ENCODE data around the gene ASAP2. TPM values are rescaled to one million over a fixed set of nuclear protein-coding genes. Genes with fewer than 3 reads are reported as not detected.

ASAP2 gene
- total RNA-seq, 1 experiment from 2014 or later: not detected

GRCh38 chr2:9370746-9371145 lies 164.1 kb downstream of the ASAP2 start:
- no peak overlapping the region for H3K4me2 ChIP-seq (ENCODE audit: low read depth, low read length, poor library complexity, severe bottlenecking)
- no peak overlapping the region for H3K4me3 ChIP-seq (ENCODE audit: low read length)
- no peaks in the 10 kb centered on the region for H3K27me3 ChIP-seq (ENCODE audit: low read length)
- no peak overlapping the region for H3K27ac ChIP-seq (ENCODE audit: low read length)
- H3K9me2 ChIP-seq (replicated peaks; ENCODE audit: insufficient read depth, low read length): no peaks in the 10 kb centered on the region
- DNase-seq: no peak
- no peak overlapping the region for H2AFZ ChIP-seq (ENCODE audit: low read length)
- H4K20me1 ChIP-seq (ENCODE audit: insufficient read depth, low read depth, low read length): 0 out of 2 replicates have a peak, but pooled peaks cover 3% of the 10 kb centered on the region
- peaks cover 8% of the 10 kb centered on the region for H3K4me1 ChIP-seq (ENCODE audit: low read length)
- no peaks in the 10 kb centered on the region for H3K79me2 ChIP-seq (ENCODE audit: low read length)
- H3K36me3 ChIP-seq (ENCODE audit: insufficient read depth, low read length): no peaks in the 10 kb centered on the region
- no peak overlapping the region for H3K9ac ChIP-seq (ENCODE audit: low read length)
- no peaks in the 10 kb centered on the region for H3K9me3 ChIP-seq (ENCODE audit: low read length)

GRCh38 chr2:9373047-9373446 lies 166.4 kb downstream of the ASAP2 start:
- Histone ChIP-seq H3K4me2 (ENCODE audit: low read depth, low read length, poor library complexity, severe bottlenecking) (no peak overlapping the region), H3K79me2 (ENCODE audit: low read length) (no peaks in the 10 kb centered on the region), H3K27ac (ENCODE audit: low read length) (no peak overlapping the region), H3K36me3 (ENCODE audit: insufficient read depth, low read length) (no peaks in the 10 kb centered on the region), H4K20me1 (ENCODE audit: insufficient read depth, low read depth, low read length) (0 out of 2 replicates have a peak, but pooled peaks cover 3% of the 10 kb centered on the region), H3K9me2 (replicated peaks; ENCODE audit: insufficient read depth, low read length) (no peaks in the 10 kb centered on the region), H3K9me3 (ENCODE audit: low read length) (no peaks in the 10 kb centered on the region), H3K9ac (ENCODE audit: low read length) (no peak overlapping the region), H2AFZ (ENCODE audit: low read length) (no peak overlapping the region), H3K4me3 (ENCODE audit: low read length) (no peak overlapping the region), H3K27me3 (ENCODE audit: low read length) (no peaks in the 10 kb centered on the region), H3K4me1 (ENCODE audit: low read length) (peaks cover 8% of the 10 kb centered on the region)
- peak; percentile 46 for DNase-seq

- Histone ChIP-seq H3K27me3 (ENCODE audit: low read length) (no peaks in the 10 kb centered on the region), H4K20me1 (ENCODE audit: insufficient read depth, low read depth, low read length) (0 out of 2 replicates have a peak, but pooled peaks cover 3% of the 10 kb centered on the region), H2AFZ (ENCODE audit: low read length) (no peak overlapping the region), H3K9me3 (ENCODE audit: low read length) (no peaks in the 10 kb centered on the region), H3K79me2 (ENCODE audit: low read length) (no peaks in the 10 kb centered on the region), H3K4me1 (ENCODE audit: low read length) (peaks cover 8% of the 10 kb centered on the region), H3K27ac (ENCODE audit: low read length) (no peak overlapping the region), H3K9ac (ENCODE audit: low read length) (no peak overlapping the region), H3K9me2 (replicated peaks; ENCODE audit: insufficient read depth, low read length) (no peaks in the 10 kb centered on the region), H3K36me3 (ENCODE audit: insufficient read depth, low read length) (no peaks in the 10 kb centered on the region), H3K4me2 (ENCODE audit: low read depth, low read length, poor library complexity, severe bottlenecking) (no peak overlapping the region), H3K4me3 (ENCODE audit: low read length) (no peak overlapping the region)
- no peak for DNase-seq
Measured at GRCh38 chr2:9373476-9373875, 166.9 kb downstream of the ASAP2 start.

GRCh38 chr2:9374071-9374730 lies 167.6 kb downstream of the ASAP2 start:
- no peaks in the 10 kb centered on the region for H3K9me2 ChIP-seq (replicated peaks; ENCODE audit: insufficient read depth, low read length)
- no peak overlapping the region for H3K27ac ChIP-seq (ENCODE audit: low read length)
- H3K4me1 ChIP-seq (ENCODE audit: low read length): peaks cover 8% of the 10 kb centered on the region
- no peaks in the 10 kb centered on the region for H3K79me2 ChIP-seq (ENCODE audit: low read length)
- no peaks in the 10 kb centered on the region for H3K9me3 ChIP-seq (ENCODE audit: low read length)
- H4K20me1 ChIP-seq (ENCODE audit: insufficient read depth, low read depth, low read length): 0 out of 2 replicates have a peak, but pooled peaks cover 3% of the 10 kb centered on the region
- H3K36me3 ChIP-seq (ENCODE audit: insufficient read depth, low read length): no peaks in the 10 kb centered on the region
- no peak overlapping the region for H3K4me3 ChIP-seq (ENCODE audit: low read length)
- H3K4me2 ChIP-seq (ENCODE audit: low read depth, low read length, poor library complexity, severe bottlenecking): no peak overlapping the region
- DNase-seq: no peak
- H3K9ac ChIP-seq (ENCODE audit: low read length): no peak overlapping the region
- H2AFZ ChIP-seq (ENCODE audit: low read length): no peak overlapping the region
- no peaks in the 10 kb centered on the region for H3K27me3 ChIP-seq (ENCODE audit: low read length)

- no peaks in the 10 kb centered on the region for H3K27me3 ChIP-seq (ENCODE audit: low read length)
- no peaks in the 10 kb centered on the region for H4K20me1 ChIP-seq (ENCODE audit: insufficient read depth, low read depth, low read length)
- peaks cover 8% of the 10 kb centered on the region for H3K4me1 ChIP-seq (ENCODE audit: low read length)
- DNase-seq: peak; percentile 60
- no peaks in the 10 kb centered on the region for H3K9me3 ChIP-seq (ENCODE audit: low read length)
- no peaks in the 10 kb centered on the region for H3K36me3 ChIP-seq (ENCODE audit: insufficient read depth, low read length)
- no peaks in the 10 kb centered on the region for H3K9me2 ChIP-seq (replicated peaks; ENCODE audit: insufficient read depth, low read length)
- no peaks in the 10 kb centered on the region for H3K79me2 ChIP-seq (ENCODE audit: low read length)
- no peak overlapping the region for H3K4me2 ChIP-seq (ENCODE audit: low read depth, low read length, poor library complexity, severe bottlenecking)
- no peak overlapping the region for H3K9ac ChIP-seq (ENCODE audit: low read length)
- H2AFZ ChIP-seq (ENCODE audit: low read length): no peak overlapping the region
- H3K4me3 ChIP-seq (ENCODE audit: low read length): no peak overlapping the region
- no peak overlapping the region for H3K27ac ChIP-seq (ENCODE audit: low read length)
Measured at GRCh38 chr2:9375857-9376428, 169.3 kb downstream of the ASAP2 start.

- no peaks in the 10 kb centered on the region for H3K9me3 ChIP-seq (ENCODE audit: low read length)
- H3K4me3 ChIP-seq (ENCODE audit: low read length): no peak overlapping the region
- H3K9ac ChIP-seq (ENCODE audit: low read length): no peak overlapping the region
- no peak for DNase-seq
- H3K4me1 ChIP-seq (ENCODE audit: low read length): peaks cover 8% of the 10 kb centered on the region
- H3K27ac ChIP-seq (ENCODE audit: low read length): no peak overlapping the region
- H2AFZ ChIP-seq (ENCODE audit: low read length): no peak overlapping the region
- H3K27me3 ChIP-seq (ENCODE audit: low read length): no peaks in the 10 kb centered on the region
- H3K79me2 ChIP-seq (ENCODE audit: low read length): no peaks in the 10 kb centered on the region
- no peaks in the 10 kb centered on the region for H3K36me3 ChIP-seq (ENCODE audit: insufficient read depth, low read length)
- H3K9me2 ChIP-seq (replicated peaks; ENCODE audit: insufficient read depth, low read length): no peaks in the 10 kb centered on the region
- H3K4me2 ChIP-seq (ENCODE audit: low read depth, low read length, poor library complexity, severe bottlenecking): no peak overlapping the region
- H4K20me1 ChIP-seq (ENCODE audit: insufficient read depth, low read depth, low read length): no peaks in the 10 kb centered on the region
Measured at GRCh38 chr2:9377461-9378097, 171.0 kb downstream of the ASAP2 start.

GRCh38 chr2:9378433-9379390 lies 172.1 kb downstream of the ASAP2 start:
- Histone ChIP-seq H3K9me3 (ENCODE audit: low read length) (no peaks in the 10 kb centered on the region), H3K9ac (ENCODE audit: low read length) (no peak overlapping the region), H3K4me3 (ENCODE audit: low read length) (no peak overlapping the region), H3K27ac (ENCODE audit: low read length) (no peak overlapping the region), H3K4me1 (ENCODE audit: low read length) (no peaks in the 10 kb centered on the region), H3K79me2 (ENCODE audit: low read length) (no peaks in the 10 kb centered on the region), H3K27me3 (ENCODE audit: low read length) (no peaks in the 10 kb centered on the region), H3K9me2 (replicated peaks; ENCODE audit: insufficient read depth, low read length) (no peaks in the 10 kb centered on the region), H2AFZ (ENCODE audit: low read length) (no peak overlapping the region), H4K20me1 (ENCODE audit: insufficient read depth, low read depth, low read length) (no peaks in the 10 kb centered on the region), H3K4me2 (ENCODE audit: low read depth, low read length, poor library complexity, severe bottlenecking) (no peak overlapping the region), H3K36me3 (ENCODE audit: insufficient read depth, low read length) (no peaks in the 10 kb centered on the region)
- DNase-seq: no peak

- no peak for DNase-seq
- Histone ChIP-seq H3K9ac (ENCODE audit: low read length) (no peak overlapping the region), H3K4me1 (ENCODE audit: low read length) (no peaks in the 10 kb centered on the region), H3K36me3 (ENCODE audit: insufficient read depth, low read length) (no peaks in the 10 kb centered on the region), H3K4me3 (ENCODE audit: low read length) (no peak overlapping the region), H3K27ac (ENCODE audit: low read length) (no peak overlapping the region), H3K4me2 (ENCODE audit: low read depth, low read length, poor library complexity, severe bottlenecking) (no peak overlapping the region), H3K9me3 (ENCODE audit: low read length) (no peaks in the 10 kb centered on the region), H3K27me3 (ENCODE audit: low read length) (no peaks in the 10 kb centered on the region), H4K20me1 (ENCODE audit: insufficient read depth, low read depth, low read length) (no peaks in the 10 kb centered on the region), H3K9me2 (replicated peaks; ENCODE audit: insufficient read depth, low read length) (no peaks in the 10 kb centered on the region), H2AFZ (ENCODE audit: low read length) (no peak overlapping the region), H3K79me2 (ENCODE audit: low read length) (no peaks in the 10 kb centered on the region)
Measured at GRCh38 chr2:9379391-9379755, 172.8 kb downstream of the ASAP2 start.

Measured in Karpas-422 (cell line).